GM19238 (cell line): Measurements from ENCODE around the gene SMIM29.

Source experiments
- DNase-seq: peaks from one replicate; pipeline ENCODE4 v3.0.0; 2011; ENCODE audit warnings: low spot score; ENCODE audit not compliant: insufficient read length

SMIM29 gene

GRCh38 chr6:34241351-34242215, 7.2 kb downstream of the SMIM29 start:
- DNase-seq: no peak

GRCh38 chr6:34240329-34241248, 8.2 kb downstream of the SMIM29 start:
- no peak for DNase-seq

- no peak for DNase-seq
These were observed 8.9 kb downstream of the SMIM29 start for GRCh38 chr6:34239893-34240292.

GRCh38 chr6:34239500-34239825, 9.3 kb downstream of the SMIM29 start:
- DNase-seq: no peak

GRCh38 chr6:34238585-34239499, 10.0 kb downstream of the SMIM29 start:
- no peak for DNase-seq

- DNase-seq: peak; percentile 76
These were observed 10.9 kb downstream of the SMIM29 start for GRCh38 chr6:34237722-34238584.

- DNase-seq: peak; percentile 56
These were observed 11.5 kb downstream of the SMIM29 start for GRCh38 chr6:34237316-34237721.

- peak; percentile 95 for DNase-seq
These were observed 12.1 kb downstream of the SMIM29 start, which contains the start of gene HMGA1 for GRCh38 chr6:34236443-34237315. TSS of gene HMGA1 (plus strand) at chr6:34236873. CDS start at chr6:34240781, 3,908 bp downstream.

- DNase-seq: no peak
These were observed 12.7 kb downstream of the SMIM29 start for GRCh38 chr6:34236131-34236442.

- peak; percentile 56 for DNase-seq
These were observed 13.3 kb downstream of the SMIM29 start for GRCh38 chr6:34235307-34236130.

GRCh38 chr6:34234667-34235306, 14.0 kb downstream of the SMIM29 start:
- DNase-seq: no peak

- DNase-seq: no peak
These were observed 14.9 kb downstream of the SMIM29 start for GRCh38 chr6:34233867-34234266.

- no peak for DNase-seq
These were observed 15.9 kb downstream of the SMIM29 start for GRCh38 chr6:34232901-34233300.

- no peak for DNase-seq
These were observed 17.1 kb downstream of the SMIM29 start for GRCh38 chr6:34231566-34232336.

- no peak for DNase-seq
These were observed 18.0 kb downstream of the SMIM29 start for GRCh38 chr6:34230653-34231371.

- DNase-seq: no peak
These were observed 18.9 kb downstream of the SMIM29 start for GRCh38 chr6:34229877-34230276.
